Activated T-helper 1 cell treated with anti-CD3 and anti-CD28 coated beads, Interleukin-2, amount 50 U/mL, for 16 hours (primary cell): ENCODE measurements around the gene RPL29.

ENCODE experiments used
- DNase-seq, 2 donors: peaks; one replicate each; pipeline ENCODE4 v3.0.0-alpha.2; 2020; ENCODE audit warnings: low read depth in 1 of 2, low spot score in 1 of 2

RPL29 gene

GRCh38 chr3:51966016-51966415 lies 29.7 kb downstream of the RPL29 start:
- no peak for DNase-seq

GRCh38 chr3:51964521-51964920 lies 31.2 kb downstream of the RPL29 start:
- no peak for DNase-seq

GRCh38 chr3:51963951-51964451 lies 31.7 kb downstream of the RPL29 start:
- DNase-seq = no peak

- no peak for DNase-seq
These were observed 32.7 kb downstream of the RPL29 start for GRCh38 chr3:51962854-51963530.

GRCh38 chr3:51961602-51962569 lies 33.8 kb downstream of the RPL29 start:
- no peak for DNase-seq

- no peak for DNase-seq
These were observed 34.7 kb downstream of the RPL29 start for GRCh38 chr3:51961011-51961410.

GRCh38 chr3:51960386-51960785 lies 35.3 kb downstream of the RPL29 start:
- no peak for DNase-seq

- no peak for DNase-seq
These were observed 36.0 kb downstream of the RPL29 start for GRCh38 chr3:51959651-51960050.

- DNase-seq = no peak
These were observed 36.8 kb downstream of the RPL29 start for GRCh38 chr3:51958603-51959521.

- no peak for DNase-seq
These were observed 38.0 kb downstream of the RPL29 start for GRCh38 chr3:51957520-51958205.

- DNase-seq = no peak
These were observed 39.6 kb downstream of the RPL29 start for GRCh38 chr3:51955893-51956770.

GRCh38 chr3:51955175-51955892 lies 40.4 kb downstream of the RPL29 start, which contains the start of gene GPR62:
Gene GPR62 (plus strand): TSS chr3:51955381. CDS start chr3:51955653, 272 bp downstream.
- no peak for DNase-seq

- no peak for DNase-seq
These were observed 41.0 kb downstream of the RPL29 start for GRCh38 chr3:51954713-51955112.

- DNase-seq = no peak
These were observed 41.6 kb downstream of the RPL29 start for GRCh38 chr3:51954105-51954504.

GRCh38 chr3:51953445-51953844 lies 42.2 kb downstream of the RPL29 start:
- no peak for DNase-seq

- no peak for DNase-seq
These were observed 44.8 kb downstream of the RPL29 start for GRCh38 chr3:51950899-51951298.

GRCh38 chr3:51949121-51949520 lies 46.6 kb downstream of the RPL29 start:
- DNase-seq = no peak

- no peak for DNase-seq
These were observed 47.6 kb downstream of the RPL29 start for GRCh38 chr3:51948016-51948580.
